Ecto neural progenitor cell (in vitro differentiated cells): ENCODE results near the gene RSRC1.
"Not testable (repeated sequence)": the region's sequence is repeated elsewhere in the genome, so short reads cannot be mapped to it uniquely, and the experiment has no call there.

Source experiments
- DNase-seq: peaks from one replicate; pipeline ENCODE4 v3.0.0-alpha.2; 2018; ENCODE audit warnings: low spot score

The RSRC1 gene

DNA sequence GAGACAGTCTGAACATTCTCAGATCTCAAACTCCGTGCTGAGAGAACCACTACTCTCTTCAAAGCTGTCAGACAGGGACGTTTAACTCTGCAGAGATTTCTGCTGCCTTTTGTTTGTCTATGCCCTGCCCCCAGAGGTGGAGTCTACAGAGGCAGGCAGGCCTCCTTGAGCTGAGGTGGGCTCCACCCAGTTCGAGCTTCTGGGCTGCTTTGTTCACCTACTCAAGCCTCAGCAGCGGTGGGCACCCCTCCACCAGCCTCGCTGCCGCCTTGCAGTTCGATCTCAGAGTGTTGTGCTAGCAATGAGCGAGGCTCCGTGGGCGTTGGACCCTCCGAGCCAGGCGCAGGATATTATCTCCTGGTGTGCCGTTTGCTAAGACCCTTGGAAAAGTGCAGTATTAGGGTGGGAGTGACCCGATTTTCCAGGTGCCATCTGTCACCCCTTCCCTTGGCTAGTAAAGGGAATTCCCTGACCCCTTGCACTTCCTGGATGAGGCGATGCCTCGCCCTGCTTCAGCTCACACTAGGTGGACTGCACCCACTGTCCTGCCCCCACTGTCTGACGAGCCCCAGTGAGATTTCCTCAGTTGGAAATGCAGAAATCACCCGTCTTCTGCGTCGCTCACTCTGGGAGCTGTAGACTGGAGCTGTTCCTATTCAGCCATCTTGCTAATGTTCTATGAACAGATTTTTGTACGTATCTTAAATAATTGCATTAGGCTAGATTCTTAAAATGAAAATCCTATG lies 220.0 kb downstream of the RSRC1 start:
- peak; percentile 58 for DNase-seq

DNA sequence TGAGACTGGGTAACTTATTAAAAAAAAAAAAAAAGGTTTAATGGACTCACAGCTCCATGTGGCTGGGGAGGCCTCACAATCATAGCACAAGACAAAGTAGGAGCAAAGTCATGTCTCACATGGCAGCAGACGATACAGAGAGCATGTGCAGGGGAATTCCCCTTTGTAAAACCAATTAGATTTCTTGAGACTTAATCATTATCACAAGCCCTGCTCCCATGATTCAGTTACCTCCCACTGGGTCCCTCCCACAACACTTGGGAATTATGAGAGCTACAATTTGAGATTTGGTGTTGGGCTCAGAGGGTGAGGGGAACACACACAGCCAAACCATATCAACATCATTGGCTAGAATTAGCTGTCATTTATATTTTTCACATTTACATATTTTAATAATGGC lies 221.0 kb downstream of the RSRC1 start:
- no peak for DNase-seq

DNA sequence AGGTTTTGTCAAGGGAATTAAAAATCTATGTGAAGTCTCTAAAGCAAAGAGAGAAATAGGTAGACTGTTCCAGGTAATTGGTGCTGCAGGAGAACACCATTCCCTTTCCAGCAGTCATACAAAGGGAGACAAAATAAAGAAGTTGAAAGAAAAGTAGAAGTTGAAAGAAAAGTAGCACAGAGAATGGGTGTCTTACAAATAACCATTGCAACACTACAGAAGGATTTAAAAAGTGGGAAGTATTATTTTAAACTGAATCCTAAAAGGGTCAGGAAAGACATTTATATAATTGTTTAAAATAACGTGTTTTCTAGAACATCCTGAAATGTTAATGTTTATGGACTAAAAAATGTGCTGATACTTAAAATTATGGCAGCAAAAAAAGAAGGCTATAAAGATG lies 223.8 kb downstream of the RSRC1 start:
- no peak for DNase-seq

DNA sequence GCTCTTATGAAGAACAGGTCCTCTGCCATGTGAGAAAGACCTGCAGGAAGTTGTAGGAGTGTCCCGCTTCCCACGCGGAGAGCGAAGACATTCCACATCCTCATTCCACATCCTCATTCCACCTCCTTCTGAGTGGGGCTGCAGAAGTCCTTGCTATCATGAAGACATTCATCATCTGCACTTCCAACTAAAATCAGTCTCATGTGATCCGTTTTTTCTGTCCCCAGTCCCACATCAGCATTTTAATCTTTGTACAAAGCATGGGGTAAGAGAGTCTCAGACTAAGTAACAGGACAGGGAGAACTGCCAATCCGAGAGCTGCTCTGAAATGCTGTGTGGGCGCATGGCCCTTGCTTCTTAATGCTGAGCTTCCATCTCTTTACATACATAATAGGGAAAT lies 227.2 kb downstream of the RSRC1 start:
- no peak for DNase-seq

DNA sequence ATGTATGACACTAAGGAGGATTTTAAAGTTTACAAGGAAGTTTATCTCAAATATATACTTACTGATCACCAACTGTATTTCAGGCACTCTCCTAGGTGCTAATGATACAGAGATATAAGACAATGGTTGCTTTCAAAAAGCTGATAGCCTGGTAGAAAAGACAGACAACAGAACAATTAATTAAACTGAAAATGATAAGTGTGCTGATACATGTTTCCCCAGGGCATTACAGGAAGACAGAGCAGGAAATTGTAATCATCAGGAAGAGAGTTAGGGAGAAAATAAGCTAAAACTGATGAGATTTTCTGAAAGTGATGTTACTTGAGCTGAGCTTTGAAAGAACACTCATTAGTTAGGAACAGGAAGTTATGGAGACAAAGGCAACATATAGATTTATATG lies 229.7 kb downstream of the RSRC1 start:
- no peak for DNase-seq

DNA sequence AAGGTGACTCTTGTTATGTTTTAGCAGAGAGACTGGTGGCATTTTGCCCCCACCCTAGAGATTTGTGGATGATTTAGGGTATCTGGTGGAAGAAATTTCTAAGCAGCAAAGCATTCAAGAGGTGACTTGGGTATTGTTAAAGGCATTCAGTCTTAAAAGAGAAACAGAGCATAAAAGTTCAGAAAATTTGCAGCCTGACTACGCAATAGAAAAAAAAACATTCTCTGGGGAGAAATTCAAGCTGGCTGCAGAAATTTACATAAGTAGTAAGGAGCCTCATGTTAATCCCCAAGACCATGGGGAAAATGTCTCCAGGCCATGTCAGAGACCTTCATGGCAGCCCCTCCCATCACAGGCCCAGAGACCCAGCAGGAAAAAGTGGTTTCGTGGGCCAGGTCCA lies 231.1 kb downstream of the RSRC1 start:
- not testable (repeated sequence) for DNase-seq

DNA sequence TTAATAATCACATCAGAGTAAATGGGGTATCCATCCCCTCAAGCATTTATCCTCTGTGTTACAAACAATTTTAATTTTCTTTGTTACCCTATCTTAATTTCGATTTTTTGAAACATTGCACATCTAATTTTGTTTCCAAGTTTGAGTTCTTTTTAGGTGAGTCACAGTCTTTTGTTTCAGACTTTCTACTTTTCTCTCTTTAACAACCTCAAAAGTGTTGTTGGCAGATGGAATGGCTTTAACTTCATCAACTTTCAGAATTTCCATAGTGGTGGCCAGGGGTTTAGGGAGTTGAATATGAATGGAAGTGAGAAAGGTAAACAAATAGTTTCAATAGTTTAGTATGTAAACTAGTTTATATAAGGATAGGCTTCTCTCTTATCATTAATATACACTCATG lies 238.1 kb downstream of the RSRC1 start:
- no peak for DNase-seq

DNA sequence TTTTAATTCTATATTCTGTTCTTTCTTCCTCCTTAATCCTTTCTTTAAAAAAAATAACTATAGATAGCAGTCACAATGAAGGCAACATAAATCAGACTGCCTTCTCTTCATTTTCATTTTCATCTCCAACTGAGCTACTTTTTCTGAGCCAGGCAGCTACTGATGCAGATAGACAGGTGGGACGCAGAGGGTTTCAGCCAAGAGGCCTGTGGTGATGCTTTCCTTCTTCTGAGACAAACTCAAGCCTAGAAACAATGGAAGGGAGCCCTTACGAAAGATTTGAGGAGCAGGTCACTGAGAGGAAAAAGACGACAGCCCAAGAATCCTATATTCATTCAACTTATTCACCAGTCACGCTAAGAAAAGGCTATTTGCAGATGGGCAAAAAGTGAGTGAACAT lies 241.1 kb downstream of the RSRC1 start:
- no peak for DNase-seq

DNA sequence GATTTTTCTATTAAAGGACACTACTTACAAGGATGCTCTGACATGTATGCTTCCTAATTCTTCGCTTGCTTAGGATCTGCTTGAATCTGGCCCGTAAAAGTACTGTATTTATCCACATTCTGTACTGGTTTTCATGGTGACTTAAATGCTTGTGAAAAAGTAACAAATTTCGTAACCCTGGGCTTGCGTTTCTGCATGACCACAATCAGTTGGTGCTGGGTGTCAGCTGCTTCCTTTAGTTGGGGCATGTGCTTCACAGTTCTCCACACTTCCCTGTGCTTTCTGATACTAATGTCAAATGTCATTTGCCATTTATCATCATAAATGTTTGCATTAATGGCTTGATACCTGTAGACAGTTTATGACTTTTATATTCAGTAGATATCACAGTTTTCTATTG lies 242.7 kb downstream of the RSRC1 start:
- no peak for DNase-seq

DNA sequence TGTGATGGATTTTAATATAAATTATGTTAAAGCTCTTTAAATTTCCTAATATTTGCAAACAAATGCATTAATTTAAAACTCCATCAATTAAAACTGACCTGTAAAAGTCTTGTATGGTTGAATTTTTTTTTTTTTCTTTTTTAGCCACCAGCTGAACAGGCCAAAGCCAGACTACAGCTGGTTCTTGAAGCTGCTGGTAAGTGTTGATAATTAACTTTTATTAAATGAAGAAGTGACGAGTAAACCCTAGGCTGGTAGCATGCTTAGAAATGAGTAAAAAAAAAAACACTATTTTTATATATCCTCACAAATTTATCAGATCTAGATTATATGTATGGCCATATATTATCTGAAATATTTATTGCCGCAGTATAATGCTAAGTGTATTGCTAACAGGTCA lies 244.8 kb downstream of the RSRC1 start:
- no peak for DNase-seq

DNA sequence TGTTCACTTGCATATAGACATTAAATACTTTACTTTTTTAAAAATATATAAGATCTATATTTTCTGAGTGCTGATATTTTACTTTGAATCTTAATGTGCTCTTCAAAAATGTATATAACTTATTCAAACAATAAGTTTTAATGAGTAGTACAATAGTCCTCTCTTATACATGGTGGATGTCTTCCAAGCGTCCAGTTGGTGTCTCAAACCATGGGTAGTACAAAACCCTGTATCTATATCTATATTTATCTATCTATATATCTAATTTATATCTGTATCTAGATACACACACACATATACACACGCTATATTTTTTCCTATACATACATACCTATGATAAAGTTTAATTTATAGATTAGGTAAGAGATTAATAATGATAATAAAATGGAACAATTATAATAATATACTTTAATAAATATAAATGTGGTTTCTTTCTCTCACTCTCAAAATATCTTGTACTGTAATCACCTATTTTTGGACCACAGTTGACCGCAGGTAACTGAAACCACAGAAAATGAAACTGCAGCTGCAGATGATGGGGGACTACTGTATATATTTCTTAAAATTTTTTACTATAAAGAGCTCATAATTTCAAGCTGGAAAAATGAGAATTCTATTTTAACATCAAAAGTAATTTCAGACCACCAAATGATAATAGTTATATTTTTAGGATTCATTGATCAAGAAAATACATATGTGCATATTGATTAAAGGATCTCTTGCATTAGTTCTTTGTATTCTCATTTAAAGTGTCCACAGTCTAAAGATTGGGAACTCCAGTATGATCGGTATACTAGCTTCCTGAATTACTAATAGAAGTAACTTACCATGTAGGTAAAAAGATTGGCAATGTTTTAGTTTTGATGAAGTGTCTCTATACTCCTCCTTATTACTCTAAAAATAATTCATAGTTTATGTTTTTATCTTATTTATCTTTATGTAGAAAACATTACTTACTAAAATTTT lies 246.0 kb downstream of the RSRC1 start:
- no peak for DNase-seq

DNA sequence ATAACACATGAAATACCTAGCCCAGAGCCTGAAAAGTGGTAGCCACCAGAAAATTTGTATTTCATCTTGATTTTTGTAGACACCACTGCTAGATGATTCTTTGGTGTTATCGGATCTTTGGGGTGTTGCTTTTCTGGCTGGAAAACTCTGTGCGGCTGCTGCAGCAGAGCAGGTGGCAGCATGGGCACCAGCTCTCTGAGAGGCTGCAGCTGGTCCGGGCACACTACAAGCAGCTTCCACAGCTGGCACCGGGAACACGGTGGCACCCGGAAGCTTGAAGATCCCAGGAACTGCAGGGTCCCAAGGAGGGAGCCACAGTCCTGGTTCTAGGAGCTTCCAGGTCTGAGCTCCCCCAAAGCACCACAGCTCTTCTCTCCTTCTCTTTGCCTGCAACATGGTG lies 249.4 kb downstream of the RSRC1 start:
- no peak for DNase-seq

DNA sequence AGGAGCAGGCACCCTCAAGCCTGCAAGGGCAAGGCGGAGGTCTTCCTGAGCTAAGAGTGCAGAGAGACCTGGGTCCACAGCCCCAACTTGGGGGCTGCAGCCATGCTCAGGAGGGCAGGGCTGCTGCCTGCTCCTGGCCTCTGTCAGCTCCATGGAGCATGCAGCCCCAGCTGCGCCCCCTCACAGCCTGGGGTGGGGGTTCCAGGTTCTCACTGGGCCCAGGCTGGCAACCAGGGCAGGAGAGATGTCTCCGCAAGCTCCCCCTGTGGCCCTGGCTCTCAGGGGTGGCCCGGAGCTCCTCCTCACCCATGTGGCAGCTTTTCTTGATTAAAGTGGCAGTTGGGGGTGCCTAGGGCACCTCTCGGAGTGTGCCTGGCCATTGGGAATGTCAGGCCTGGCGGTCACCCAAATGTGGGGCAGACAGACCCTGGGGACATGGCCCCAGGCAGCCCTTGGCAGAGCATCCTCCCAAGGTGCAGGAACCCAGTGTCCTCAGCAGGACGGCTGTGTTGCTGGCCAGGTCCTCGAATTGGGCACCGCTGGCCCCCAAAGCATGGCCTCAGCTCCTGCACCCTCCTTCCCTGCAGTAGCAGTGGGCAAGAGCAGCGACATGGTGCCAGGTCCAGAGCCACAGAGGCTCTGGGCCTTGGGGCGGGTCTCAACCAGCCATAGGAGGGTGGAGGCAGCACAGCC lies 251.0 kb downstream of the RSRC1 start:
- DNase-seq, result no peak

DNA sequence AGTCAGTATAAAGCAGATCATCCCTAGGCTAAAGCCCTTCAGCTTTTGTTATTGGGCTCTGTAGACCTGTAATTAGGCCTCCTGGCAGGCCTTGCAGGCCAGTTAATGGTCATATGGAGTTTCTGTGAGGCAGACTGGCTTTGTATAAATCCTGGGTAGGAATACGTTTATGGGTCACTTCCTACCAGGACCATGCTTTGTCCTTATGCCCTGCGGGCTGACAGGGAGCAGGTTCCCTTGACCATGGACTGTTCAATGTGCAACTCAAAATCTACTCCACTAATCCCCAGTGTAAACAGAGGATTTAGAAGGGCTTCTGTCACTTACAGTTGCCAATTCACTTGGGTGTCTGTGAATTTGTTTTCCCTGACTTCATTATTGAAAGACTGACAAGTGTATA lies 258.4 kb downstream of the RSRC1 start:
- no peak for DNase-seq

DNA sequence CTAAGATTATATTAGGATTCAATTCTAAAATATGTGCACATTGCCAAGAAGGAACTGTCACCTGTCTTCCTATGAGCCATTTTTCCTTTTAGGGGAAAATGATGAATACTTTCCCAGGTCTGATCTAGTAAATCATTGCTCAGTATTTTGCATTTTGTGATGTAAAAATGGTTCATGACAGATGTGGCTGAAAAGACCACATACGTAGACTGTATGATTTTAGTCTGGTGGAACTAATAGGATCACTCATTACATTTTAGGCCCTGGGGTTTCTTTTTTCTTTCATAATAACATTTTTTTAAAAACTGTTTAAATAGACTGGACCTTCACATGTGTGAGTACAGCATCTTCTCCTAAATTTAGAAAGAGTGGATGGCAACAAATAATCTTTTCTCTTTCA lies 259.4 kb downstream of the RSRC1 start:
- no peak for DNase-seq

DNA sequence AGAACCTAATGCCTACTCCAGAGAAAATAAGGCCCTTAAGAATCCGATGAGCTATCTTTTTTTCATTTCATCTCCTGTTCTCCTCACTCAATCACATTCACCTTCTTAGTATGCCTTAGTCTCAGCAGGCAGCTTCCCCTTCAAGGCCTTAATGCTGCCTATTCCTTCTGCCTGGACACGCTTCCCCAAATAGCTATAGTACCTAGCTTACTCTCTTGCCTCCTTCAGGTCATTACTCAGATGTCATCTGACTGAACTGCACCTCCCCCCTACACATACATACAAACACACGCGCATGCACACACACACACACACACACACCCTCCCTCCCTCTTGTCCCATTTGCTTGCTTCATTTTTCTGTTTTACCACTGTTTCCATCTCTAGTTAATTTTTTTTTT lies 269.6 kb downstream of the RSRC1 start:
- no peak for DNase-seq

DNA sequence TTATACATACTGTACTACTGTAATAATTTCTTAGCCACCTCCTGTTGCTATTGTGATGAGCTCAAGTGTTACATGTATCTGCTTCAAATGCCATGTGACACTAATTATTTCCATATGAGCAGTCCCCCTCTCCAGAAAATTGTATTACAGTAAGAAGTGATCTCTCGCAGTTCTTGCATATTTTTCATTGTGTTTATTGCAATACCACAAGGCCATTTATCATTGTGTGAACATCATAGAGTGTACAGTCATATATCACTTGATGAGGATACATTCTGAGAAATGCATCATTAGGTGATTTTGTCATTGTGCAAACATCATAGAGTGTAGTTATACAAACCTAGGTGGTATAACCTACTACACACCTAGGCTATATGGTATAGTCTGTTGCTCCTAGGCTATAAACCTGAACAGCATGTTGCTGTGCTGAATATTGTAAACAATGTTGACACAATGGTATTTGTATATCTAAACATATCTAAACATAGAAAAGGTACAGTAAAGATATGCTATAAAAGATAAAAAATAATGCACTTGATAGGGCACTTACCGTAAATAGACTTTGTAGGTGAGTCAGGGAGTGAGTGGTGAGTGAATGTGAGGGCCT lies 271.5 kb downstream of the RSRC1 start:
- DNase-seq, result no peak

DNA sequence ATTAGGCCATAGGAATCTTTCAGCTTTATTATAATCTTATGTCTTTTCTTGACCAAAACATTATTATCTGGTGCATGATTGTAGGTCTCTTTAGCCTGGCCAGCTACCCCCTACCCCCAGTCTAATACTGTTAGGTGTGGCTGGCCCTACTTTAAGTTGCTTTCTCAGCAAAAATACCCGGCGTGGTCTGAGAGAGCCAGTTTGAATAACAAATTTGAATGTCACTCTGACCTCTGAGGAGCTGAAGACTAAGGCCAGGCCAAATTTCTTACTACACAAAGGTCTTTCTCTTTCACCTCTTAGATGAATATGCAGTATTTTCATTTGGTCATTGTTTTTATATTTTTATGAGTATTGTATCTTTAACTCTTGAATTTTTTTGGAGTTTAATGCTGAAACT lies 272.6 kb downstream of the RSRC1 start:
- DNase-seq, result no peak

DNA sequence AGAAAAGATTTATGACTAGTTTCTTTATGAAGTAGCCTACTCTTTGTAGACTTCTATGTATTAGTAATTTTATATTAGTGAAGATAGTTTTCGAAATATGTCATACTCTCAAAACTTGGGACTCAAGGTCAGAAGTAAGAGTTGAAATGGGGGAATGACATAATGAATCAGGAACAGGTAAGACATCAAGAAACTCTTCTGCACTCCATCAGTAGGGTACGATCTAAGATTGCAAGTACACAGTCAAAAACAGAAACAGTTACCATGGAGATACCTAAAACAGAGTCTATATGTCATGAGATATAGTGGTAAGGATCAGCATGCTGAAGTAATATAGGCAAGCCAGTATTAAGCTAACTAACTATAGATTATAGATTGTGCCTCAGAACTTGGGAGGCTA lies 274.1 kb downstream of the RSRC1 start:
- DNase-seq, result no peak

DNA sequence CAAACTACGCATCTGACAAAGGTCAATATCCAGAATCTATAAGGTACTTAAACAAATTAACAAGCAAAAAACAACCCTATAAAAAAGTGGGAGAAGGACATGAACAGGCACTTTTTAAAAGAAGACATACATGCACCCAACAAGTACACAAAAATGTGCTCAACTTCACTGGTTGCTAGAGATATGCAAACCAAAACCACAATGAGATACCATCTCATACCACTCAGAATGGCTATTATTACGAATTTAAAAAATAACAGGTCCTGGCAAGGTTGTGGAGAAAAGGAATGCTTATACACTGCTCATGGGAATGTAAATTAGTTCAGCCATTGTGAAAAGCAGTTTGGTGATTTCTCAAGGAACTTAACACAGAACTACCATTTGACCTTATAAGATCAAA lies 285.5 kb downstream of the RSRC1 start:
- DNase-seq, result no peak

DNA sequence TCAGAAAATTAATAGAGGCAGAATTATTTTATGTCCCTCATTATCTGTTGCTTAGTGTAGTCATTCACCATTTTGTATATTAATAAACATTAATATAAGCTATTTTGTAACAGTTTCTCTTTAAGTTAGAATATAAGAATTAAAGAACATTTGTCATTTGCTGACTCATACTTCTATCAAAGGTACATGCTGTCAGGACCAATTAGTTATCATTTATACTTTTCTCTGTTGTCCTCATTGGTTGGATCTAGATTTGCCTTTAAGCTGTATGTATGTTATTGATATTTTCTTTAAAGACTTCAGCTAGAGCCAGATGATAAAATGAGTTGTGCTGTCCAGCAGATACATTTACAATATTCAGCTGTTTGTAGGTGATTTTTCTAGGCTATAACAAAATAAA lies 292.7 kb downstream of the RSRC1 start:
- no peak for DNase-seq

DNA sequence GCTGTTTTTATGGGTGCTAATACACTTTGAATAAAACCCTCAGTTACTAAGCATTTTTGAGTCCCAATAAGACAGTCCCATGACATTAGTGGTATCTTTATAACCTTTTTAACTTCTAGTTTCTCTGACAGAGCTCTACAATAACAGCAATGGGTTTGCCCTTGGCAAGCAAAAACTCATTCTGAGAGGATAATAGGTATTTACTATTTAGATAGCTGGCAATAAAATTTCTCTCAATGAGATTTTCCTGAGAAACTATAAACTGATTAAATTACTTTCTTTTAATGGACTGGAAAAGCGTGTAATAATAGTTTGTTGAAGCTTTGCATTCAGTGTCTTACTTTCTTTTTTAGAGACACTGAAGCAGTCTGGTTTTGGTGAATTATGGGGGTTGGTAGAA lies 293.1 kb downstream of the RSRC1 start:
- no peak for DNase-seq
